Fibroblast of skin of right quadriceps (primary cell): ENCODE data around the gene HLA-DMB.

Source experiments
- DNase-seq: peaks from one replicate; pipeline ENCODE4 v3.0.0-alpha.2; 2013

HLA-DMB gene

DNA sequence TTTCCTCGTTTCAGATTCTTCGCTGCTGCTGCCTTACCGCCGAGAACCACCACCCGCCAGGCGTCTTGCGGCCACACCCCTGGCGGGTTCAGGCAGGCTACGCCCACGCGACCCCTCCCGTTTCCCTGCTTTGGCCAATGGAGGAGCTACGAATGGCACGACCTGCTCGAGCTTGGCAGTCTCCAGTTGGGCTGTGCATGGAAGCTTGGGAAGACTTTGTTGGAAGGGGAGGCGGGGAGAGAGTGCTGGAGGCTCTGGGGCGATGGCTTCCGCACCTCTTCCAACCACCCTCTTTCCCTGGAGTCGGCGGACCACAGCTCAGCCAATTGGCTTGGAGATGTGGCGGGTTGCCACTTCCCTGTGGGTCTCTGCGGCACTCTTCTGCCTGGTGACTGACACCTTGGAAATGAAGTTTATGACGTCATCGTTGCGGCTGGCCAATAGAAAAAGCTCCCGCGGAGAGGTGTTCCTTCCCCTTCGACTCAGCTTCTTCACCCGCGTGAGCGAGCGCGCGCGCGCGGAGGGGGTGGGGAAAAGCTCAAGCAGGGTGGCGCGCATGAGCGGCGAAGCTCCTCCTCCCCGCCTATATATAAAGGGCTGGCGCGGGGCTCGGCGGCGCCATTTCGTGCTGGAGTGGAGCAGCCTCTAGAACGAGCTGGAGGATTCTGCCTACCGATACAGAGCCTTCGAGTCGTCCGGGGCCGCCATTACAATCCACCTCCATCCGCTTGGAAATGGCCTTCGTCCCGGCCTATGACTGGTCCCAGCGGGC is 30.9 kb upstream of the HLA-DMB start:
- peak; percentile 100 for DNase-seq

- no peak for DNase-seq
These were observed 30.4 kb upstream of the HLA-DMB start for GRCh38 chr6:32971242-32971580.

DNA sequence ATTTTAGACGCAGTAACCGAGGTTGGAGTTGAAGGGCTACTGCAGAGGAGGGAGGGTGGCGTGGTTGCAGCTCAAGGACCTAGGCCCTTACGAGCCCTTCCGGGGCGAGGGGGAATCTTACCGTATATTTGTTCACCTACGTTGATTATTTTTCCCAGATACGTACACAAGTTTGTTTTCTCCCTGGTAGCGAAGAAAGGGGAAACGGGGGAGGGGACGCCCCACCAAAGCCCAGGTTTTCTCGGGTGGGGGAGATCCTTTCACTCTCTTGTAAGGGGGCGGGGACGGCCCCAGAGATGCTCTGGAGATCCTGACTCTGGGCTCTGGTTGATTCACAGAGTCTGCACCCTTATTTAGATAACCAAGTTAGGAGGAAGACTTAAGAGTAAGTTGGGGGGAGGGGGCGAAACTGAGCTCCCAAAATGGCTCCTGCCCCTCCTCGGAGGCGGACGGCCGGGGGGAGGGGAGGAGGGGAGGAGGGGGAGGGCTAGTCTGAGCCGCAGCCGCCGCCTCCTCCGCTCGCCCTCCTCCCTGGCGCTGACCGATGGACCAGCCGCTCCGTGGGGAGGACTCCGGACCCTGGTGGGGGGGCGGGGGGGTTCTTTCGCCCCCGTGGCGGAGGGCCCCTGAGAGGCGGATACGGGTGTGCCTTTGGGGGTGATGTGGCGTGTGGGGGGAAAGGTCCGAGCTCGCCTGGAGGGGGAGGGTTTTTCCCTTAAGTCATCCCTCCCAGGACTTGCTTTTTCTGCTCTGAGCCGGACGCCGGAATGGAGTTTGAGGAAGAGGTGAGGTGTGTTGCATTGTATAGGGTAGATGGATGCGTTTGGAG is 29.8 kb upstream of the HLA-DMB start:
- DNase-seq = peak; percentile 97

GRCh38 chr6:32969685-32970412 is 29.0 kb upstream of the HLA-DMB start:
- peak; percentile 100 for DNase-seq

- peak; percentile 89 for DNase-seq
These were observed 28.2 kb upstream of the HLA-DMB start for GRCh38 chr6:32968867-32969684.

GRCh38 chr6:32968093-32968866 is 27.5 kb upstream of the HLA-DMB start, which contains the start of gene BRD2:
TSS of gene BRD2 (plus strand) at chr6:32968594. CDS start at chr6:32972899, 4,305 bp downstream.
- peak; percentile 97 for DNase-seq

- peak; percentile 60 for DNase-seq
These were observed 26.6 kb upstream of the HLA-DMB start for GRCh38 chr6:32967151-32968091.

DNA sequence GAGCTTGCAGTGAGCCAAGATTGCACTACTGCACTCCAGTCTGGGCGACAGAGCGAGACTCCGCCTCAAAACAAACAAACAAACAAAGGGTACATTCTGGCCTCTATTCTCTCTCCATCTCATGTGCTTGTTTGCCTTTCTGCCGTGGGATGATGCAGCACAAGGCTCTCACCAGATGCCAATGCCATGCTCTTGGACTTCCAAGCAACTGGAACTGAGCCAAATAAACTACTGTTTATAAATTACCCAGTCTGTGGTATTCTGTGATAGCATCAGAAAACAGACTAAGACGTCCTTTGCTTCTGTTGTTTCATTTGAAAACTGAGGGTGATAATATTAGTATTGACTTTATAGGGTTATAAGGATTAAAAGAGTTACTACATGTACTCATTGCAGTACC is 23.9 kb upstream of the HLA-DMB start:
- DNase-seq = no peak

GRCh38 chr6:32963866-32964265 is 23.0 kb upstream of the HLA-DMB start:
- DNase-seq = no peak

GRCh38 chr6:32962213-32962826 is 21.5 kb upstream of the HLA-DMB start:
- DNase-seq = no peak

- no peak for DNase-seq
These were observed 19.7 kb upstream of the HLA-DMB start for GRCh38 chr6:32960563-32960962.

- no peak for DNase-seq
These were observed 15.3 kb upstream of the HLA-DMB start for GRCh38 chr6:32956176-32956575.

DNA sequence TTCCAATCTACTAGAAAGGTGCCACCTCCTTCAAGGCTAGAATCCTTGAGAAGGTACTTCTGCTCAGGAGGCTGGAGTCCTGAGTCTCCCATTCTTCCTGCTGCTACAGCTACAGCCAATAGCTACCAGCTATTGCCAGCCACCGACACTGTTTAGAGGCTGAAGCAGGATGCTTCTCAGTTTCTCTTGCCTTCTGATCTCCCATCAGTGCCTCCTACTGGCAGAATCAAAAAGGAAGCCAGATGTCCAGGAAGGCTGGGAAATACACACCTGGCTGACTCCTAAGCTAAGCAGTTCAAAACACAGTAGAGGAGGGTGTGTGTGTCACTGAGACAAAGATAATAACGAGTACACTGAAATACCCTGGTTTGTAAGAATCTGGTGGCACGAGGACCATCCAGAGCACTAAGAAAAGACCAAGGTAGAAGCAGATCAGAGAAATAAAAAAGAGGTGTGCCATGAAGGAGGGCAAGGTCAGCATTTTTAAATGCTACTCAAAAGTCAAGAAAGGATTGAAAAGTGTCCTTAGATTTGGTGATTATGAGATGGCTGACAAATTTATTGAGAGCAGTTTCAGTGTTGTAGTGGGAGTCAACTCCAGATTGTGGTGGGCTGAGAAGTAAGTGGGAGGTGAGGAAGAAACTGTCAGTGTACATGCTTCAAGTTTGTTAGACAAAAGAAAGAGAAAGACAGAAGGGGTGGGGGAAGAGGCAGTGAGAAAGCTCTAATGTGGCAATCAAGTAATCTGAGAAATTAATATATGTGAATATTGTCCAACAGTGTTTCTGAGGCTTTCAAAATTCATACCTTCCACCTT is 14.4 kb upstream of the HLA-DMB start:
- no peak for DNase-seq

DNA sequence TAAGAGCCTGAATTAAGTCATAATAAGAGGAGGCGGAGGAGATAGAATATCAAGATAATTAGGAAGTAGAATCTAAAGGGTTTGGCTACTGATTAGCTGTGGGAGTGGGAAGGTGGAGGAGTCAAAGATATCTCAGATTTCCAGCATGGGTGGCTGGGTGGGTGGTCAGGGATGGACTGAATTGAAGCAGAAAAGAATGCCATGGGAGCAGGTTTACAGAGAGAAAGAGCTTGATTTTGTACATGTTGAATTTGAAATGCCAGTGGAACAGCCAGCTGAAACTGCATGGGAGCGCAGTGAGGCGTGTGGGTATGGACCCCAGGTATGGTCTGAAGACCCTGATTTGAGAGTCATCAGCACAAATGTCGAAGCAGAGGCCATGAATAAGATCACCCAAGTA is 13.4 kb upstream of the HLA-DMB start:
- DNase-seq = no peak

GRCh38 chr6:32953775-32954174 is 12.9 kb upstream of the HLA-DMB start:
- DNase-seq = no peak

GRCh38 chr6:32952817-32953739 is 12.2 kb upstream of the HLA-DMB start, which contains the start of gene HLA-DMA:
TSS of gene HLA-DMA (minus strand) at chr6:32953097. CDS start at chr6:32953036, 61 bp downstream.
- DNase-seq = peak; percentile 83

DNA sequence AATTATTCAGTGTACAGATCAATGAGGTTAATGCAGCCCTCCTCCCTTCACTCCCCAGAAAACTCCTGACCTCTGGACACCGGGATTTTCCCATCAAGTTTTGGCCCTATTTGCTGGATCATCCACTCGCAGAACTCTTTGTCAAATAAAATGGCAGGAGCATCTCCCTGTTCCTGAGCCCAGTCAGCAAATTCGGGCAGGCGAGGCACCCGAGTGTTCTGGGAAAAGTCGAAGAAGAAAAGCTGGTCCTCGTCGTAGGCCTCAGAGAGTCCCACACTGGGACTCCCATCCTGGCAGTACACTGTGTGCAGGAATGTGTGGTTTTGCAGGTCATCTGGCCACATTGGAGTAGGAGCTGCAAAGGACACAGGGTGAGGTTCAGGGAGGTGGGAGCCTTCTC is 9.6 kb upstream of the HLA-DMB start:
- DNase-seq = no peak

DNA sequence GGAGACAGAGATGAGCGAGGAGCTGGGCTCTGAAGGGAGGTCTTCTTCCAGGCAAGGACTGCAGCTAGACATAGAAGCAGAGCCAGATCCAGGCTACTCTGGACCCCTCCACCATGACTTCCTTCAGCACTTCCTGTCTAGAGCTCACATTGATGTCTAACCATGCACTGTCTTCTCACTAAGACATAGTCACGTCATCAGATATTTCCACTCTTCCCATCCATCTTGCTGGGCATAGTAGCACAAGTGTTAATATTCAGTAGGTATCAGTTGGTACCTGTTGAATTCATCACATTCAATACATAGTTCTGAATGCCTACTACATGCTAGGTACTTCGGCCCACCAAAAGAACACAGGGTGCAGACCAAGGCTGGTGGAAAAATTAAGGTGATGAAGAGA is 9.2 kb upstream of the HLA-DMB start:
- DNase-seq = no peak
